ENCODE data around the gene KRTAP5-8.
"Not testable (repeated sequence)": the region's sequence is repeated elsewhere in the genome, so short reads cannot be mapped to it uniquely, and the experiment has no call there.

Gene KRTAP5-8, protein sequence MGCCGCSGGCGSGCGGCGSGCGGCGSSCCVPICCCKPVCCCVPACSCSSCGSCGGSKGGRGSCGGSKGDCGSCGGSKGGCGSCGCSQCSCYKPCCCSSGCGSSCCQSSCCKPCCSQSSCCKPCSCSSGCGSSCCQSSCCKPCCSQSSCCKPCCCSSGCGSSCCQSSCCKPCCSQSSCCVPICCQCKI

DNA sequence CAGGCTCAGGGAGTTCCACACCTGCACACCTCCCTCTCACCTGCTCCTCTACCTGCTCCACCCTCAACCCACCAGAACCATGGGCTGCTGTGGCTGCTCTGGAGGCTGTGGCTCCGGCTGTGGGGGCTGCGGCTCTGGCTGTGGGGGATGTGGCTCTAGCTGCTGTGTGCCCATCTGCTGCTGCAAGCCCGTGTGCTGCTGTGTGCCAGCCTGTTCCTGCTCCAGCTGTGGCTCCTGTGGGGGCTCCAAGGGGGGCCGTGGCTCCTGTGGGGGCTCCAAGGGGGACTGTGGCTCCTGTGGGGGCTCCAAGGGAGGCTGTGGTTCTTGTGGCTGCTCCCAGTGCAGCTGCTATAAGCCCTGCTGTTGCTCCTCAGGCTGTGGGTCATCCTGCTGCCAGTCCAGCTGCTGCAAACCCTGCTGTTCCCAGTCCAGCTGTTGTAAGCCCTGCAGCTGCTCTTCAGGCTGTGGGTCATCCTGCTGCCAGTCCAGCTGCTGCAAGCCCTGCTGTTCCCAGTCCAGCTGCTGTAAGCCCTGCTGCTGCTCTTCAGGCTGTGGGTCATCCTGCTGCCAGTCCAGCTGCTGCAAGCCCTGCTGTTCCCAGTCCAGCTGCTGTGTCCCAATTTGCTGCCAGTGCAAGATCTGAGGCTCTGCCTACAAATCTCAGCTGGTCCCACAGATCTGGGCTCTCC is at the start of gene KRTAP5-8:
Gene KRTAP5-8 (plus strand): TSS at position 49 of the 689 bp plus-strand sequence. CDS start 31 bp downstream, at position 80.
- not testable (repeated sequence) for DNase-seq

DNA sequence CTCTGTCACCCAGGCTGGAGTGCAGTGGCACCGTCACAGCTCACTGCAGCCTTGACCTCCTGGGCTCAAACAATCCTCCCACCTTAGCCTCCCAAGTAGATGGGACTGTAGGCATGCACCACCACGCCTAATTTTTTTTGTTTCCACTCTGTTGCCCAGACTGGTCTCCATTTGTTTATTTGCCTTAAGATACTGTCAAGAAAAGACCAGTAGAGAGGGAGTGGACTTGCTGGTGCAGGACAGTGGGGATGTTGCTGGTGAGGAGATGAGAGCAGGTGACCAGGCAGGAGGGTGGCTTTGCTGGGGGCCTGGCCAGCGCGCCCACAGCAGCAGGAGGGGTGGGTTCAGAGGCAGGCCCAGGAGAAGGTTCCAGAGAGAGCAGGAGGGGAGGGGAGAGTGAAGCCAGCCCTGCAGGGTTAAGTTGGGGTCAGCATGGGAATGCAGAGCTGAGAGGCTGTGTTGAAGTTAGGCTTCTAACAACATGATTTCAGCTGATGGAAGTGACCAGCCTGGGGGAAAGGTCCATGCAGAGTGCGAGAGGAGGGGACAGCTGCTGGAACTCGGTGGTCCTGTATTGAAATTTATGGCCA is 49.0 kb upstream of the KRTAP5-8 start:
- DNase-seq = no peak

DNA sequence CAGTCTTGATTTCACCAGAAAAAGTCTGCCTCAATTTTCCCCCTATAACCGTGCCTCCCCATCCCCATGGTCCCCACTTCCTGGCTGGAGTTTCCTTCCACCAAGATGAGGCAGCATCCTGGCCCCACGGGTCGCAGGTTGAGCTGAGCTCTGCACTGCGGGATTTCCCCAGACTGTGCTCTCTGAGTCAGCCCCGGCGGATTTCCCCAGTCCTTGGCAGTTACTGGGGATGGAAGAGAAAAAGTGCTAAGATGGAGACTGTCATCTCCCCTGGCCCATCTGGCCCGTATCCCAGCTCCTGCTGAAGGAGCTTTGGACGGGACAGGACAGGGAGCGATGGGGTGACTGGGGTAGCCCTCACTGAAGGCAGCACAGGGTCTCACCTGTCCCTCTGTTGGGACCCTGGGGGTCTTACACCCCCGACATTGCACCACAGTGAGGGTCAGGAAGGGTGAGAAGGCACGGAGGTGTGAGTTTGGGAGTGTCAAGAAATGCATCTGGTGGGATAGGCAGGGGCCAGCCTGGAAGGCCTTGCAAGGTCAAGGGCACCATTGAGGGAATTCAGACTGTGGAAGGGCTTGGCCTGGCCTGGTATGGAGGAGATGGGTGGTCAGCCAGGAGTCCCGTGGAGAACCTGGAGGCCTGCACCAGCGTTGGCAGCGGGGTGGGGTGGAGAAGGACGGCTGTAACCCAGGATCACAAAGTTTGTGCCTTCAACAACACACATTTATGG is 48.3 kb upstream of the KRTAP5-8 start:
- DNase-seq = no peak

DNA sequence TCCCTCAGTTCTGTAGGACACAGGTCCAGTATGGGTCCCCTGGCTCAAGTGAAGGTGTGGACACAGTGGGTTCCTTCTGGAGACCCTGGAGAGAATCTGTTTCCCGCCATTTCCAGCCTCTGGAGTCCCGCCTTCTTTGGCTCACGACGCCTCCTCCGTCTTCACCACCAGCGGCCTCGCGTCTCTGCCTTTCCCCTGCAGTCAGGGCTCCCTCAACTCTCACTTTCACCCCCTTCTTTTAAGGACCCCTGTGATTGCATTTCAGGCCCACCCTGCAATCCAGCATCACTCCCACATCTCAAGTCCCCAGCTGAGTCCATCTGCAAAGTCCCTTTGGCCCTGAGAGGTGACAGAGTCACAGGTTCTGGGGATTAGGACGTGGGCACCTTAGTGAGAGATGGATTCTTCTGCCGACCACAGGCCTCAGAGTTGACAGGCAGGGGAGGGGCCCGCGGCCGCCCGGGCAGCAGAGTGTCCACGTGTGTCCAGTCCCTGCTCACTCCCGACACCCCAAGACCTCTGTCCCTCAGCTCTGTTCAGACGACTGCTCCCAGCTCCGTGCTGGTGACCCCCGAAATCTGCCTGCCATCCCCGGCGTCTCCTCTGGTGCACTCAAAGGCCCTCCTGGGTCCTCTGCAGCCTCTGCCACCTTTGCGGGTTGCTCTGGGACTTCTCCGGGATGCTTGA is 47.6 kb upstream of the KRTAP5-8 start:
- no peak for DNase-seq

DNA sequence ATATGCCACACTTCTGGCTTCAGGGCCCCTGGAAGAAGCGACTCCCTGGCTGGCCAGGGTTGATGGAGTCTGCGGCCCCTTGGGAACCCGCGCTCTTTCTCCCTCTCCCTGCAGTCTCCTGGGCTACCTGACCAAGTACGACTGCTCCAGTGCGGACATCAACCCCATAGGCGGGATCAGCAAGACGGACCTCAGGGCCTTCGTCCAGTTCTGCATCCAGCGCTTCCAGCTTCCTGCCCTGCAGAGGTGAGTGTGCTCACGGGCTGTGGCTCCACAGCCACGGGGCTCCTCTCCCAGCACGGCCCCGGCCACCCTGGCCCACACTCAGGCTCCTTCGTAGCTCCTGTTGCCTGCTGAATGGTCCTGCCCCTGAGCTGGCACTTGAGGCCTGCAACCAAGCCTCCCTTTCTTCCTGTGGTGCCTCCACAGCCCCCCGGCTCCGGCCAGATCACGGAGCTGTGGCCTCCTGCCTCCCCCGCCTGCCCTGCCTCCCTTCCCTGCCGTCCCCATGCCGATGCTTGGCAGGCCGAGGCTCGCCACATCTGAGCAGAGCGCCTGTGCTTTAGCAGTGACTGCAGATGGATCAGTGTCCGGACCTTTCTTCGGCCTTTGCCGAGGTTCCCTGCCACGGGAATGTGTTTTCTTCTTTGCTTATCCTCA is 47.0 kb upstream of the KRTAP5-8 start:
- no peak for DNase-seq

DNA sequence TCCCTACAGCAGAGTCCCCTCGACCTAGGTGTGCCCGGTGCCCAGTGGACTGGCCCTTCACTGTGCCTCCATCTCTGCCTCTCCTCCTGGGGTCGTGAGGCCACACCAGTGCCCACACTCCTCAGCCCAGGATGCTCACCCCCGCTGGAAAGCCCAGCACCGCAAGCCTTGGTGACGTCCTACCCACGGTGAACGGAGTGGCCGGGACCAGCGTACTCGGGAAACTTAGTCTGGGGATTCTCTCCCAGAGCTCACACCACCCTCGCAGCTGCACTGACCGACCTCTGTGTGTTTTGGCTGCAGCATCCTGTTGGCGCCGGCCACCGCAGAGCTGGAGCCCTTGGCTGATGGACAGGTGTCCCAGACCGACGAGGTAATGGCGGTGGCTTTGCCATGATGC is 46.3 kb upstream of the KRTAP5-8 start:
- no peak for DNase-seq

DNA sequence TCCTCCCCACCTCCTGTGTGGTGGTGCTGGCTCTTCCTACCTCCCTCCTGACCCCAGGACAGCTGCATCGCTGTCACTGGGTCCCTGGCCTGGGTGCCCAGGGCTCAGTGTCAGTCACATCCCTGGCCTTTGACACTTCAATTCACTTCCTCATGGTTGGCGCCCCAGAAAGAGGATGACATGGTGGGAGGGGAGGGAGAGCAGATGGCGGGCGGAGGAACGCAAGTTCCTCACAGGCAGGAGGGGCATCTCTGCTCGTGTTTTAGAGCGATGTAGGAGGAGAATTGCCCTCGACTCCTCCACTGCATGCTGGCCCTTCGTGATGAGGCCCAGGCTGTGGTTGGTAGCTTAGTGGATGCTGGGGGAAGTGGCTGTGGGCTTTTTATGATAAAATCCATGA is 45.9 kb upstream of the KRTAP5-8 start:
- DNase-seq = no peak

DNA sequence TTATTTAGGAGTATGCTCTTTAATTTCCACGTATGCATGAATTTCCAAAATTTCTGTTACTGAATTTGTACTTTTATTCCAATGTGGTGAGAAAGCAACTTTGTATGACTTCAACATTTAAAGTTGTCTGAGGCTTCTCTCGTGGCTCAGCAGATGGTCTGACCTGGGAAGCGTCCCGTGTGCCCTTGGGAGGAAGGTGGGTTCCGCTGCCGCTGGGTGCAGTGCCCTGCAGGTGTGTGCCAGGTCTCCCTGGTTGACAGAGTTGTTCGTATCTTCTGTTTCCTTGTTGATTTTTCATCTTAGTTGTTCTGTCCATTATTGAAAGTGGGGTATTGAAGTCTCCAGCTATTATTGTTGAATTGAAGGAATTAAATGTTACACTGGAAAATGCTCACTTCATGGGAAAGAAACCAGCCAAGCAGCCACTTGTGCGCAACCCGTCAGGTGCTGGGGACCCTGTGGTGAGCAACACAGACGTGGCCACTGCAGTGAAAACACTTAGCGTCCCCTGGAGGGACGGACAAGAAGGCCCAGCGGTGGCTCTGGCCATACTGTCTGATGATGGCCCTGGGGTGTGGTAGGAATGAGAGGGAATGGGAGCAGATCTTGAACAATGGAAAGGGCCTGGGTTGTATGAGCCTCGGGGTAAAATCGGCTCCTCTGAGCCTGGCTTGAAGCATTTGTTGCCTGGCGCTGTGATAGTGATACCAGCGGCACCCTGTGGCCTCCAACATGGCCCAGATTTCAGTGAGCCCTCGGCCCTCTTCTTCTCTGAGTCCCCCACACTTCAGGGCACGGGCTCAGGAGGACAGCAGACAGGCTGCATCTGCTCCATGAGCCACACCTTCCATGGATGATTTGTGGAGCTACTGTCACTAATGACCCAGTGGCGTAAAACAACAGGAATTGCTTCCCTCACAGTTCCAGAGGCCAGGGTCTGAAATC is 42.3 kb upstream of the KRTAP5-8 start:
- no peak for DNase-seq

DNA sequence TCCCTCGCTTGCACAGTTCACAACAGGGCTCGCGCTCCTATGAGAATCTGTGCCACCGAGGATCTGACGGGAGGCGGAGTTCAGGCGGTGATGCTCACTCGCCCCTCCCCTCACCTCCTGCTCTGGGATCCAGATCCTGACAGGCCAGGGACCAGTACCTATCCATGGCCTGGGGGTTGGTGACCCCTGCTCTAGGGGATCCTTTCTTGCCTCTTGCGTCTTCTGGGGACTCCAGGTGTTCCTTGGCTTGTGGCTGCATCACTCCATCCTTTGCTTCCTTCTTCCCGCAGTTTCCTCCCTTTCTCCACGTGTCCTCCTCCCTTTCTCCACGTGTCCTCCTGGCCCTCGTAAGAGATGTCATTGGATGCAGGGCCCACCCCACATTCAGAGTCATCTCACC is 41.4 kb upstream of the KRTAP5-8 start:
- no peak for DNase-seq

DNA sequence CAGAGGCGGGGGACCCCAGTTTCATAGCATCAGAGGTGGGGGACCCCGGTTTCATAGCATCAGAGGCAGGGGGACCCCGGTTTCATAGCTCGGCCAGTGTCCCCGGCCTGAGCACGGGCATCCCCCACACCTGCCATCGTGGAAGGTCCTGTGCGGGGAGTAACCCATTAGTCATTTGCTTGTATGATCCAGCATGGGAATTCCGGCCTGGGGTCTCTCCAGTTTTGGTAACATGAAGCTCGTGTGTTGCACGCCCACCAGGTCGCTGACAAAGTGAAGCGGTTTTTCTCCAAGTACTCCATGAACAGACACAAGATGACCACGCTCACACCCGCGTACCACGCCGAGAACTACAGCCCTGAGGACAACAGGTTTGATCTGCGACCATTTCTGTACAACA is 39.7 kb upstream of the KRTAP5-8 start:
- DNase-seq = no peak

DNA sequence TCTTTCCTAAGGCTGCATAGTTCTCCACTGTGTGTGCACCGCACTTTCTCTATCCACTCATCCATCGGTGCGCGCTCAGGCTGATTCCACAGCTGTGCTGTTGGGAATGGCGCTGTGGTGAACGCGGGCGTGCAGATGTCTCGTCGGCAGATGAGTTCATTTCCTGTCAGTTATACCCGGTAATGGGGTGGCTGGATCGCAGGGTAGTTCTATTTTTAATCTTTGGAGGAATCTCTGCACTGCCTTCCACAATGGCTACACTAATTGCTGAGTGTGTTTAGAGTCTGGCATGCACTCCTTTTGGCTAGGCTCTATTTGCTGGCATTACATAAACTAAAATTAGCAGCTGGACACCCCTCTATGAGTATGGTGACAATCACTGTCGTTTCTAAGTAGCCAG is 38.7 kb upstream of the KRTAP5-8 start:
- no peak for DNase-seq

DNA sequence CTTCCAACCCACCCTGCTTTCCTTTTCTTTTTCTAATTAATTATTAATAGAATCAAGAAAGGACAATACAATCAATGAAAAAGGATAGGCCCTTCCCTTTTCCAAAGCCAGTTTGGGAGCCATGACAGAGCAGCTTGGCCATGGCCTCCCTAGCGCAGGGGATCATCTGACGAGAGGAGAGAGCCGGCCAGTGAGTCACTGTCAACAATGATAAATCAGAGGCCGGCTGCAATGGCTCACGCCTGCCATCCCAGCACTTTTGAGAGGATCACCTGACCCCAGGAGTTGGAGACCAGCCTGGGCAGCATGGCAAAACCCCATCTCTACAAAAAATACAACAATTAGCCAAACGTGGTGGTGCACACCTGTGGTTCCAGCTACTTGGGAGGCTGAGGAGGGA is 38.3 kb upstream of the KRTAP5-8 start:
- no peak for DNase-seq

DNA sequence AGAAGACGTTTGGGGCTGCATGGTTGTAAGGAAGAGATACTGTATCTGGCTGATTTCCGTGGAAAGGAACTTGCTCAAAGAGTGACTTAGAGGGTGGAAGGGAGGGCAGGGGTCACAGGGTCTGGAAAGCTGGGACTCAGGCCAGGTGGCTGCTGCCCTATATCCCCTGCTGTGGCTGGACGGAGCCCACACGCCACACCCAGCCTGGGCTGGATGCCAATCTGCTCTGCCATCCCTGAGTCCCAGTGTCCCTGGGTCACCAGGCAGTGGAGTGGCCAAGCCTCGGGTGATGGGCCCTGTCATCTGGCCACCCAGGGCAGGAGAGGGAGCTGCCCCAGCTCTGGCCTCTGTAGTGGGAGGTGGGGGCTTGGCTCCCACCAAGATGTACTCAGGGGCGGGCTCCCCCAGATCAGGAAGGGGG is 37.2 kb upstream of the KRTAP5-8 start:
- DNase-seq = no peak

DNA sequence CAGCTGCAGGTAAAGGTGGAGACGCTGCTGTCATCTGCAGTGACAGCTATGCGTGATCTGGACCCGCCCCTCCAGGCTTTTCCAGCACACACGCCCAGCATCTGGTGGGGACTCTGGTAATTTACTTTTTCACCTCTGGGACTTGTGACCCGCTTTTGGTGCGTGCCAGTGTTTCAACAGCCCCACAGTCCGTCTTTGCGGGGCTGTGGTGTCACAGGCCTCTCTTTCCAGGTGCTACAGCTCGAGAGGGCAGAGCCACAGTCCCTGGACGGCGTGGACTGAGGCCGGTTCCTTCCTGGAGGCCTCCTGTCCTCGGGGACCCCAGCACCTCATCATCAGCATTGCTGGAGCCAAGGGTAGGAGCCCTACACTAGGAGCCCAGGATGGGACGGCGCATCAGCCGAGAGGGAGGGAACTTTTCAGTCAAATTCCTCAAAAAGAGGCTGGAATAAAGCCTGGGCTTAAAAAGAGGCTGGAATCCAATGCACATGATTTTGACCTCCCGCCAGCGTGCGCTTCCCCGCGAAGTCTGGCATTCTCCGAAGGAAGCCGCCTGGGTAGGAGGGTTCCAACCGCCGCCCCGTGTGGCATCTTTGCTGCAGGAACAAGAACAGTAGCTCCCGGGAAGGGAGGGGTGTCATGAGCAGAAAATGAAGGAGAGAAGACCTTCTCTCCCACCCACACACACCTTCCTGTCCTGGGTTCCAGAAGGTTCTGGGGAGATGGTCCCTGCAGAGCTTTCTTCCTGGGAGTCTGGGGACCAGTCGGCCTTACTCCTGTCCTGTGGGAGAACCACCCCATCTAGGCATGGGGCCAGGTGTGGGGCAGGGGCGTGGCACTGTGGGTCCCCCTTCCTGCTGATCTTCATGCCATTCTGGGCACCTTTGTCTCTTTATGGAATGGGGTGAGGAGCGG is 36.5 kb upstream of the KRTAP5-8 start:
- no peak for DNase-seq

DNA sequence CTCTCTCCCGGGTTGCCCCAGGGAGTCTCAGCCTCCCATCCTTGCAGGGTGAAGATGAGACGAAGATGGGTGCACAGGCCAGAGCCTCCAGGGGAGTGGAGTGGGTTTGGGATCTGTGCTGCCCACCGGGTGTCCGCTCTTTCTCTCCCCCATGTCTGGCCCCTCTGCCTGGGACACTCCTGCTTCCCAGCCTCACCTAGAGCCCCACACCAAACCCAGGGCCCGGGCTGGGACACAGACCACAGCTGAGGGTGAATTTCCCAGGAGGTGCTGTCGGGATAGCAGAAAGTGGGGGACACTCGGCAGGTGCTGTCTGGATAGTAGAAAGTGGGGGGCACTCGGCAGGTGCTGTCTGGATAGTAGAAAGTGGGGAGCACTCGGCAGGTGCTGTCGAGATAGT is 35.8 kb upstream of the KRTAP5-8 start:
- DNase-seq = no peak

DNA sequence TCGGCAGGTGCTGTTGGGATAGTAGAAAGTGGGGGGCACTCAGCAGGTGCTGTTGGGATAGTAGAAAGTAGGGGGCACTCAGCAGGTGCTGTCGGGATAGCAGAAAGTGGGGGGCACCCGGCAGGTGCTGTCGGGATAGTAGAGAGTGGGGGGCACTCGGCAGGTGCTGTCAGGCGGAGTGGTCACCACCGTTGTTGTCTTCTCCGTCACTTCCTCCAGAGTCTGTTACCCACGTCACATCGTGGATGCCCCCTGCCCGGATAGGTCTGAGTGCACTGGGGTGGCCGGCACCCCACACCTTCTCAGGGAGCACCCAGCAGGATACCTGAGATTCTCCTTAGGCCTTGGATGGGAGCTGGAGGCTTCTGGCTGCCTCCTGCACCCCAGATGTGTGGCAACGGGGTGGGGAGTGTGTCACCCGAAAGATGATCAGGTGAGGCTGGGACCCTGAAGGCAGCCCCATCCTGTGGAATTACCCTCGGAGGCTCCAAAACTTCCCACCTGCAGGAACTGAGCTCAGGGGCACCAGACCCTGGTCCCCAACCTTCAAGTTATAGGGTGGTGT is 34.9 kb upstream of the KRTAP5-8 start:
- DNase-seq = no peak

DNA sequence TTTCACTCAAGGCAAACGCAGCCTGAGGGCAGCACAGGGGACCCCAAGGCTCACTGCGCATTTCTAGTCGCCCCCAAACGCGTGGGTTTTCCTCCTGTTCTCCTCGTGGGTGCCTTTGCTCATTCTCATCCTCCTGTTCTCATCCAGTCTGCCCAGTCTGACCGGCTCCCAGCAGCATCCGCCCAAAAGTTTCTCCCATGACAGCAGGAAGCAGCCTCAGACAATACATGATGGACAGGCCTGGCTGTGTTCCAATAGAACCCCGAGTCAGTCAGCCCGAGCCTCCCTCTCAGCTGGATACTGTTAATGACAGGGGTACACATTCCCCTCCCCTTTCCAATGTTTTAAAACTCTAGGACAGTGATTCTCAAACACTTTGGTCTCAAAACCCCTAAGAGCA is 33.3 kb upstream of the KRTAP5-8 start:
- DNase-seq = peak; percentile 21

DNA sequence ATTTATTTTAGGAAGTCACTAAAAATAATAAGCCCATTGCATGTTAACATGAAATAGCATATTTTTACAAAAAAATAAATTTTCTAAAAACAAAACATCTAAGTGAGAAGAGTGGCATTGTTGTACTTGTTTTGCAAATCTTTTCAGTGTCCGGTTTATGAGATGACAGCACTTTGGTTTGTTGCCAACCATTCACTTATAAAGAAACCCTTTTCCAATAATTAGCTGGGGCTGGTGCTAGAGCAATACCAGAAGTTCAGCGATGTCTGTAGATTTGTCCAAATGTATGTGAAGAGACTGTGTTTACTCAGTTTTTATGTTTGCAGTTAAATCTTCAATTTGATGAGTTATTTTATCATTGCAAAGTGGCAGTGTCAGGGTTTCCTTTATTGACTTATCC is 32.8 kb upstream of the KRTAP5-8 start:
- no peak for DNase-seq

DNA sequence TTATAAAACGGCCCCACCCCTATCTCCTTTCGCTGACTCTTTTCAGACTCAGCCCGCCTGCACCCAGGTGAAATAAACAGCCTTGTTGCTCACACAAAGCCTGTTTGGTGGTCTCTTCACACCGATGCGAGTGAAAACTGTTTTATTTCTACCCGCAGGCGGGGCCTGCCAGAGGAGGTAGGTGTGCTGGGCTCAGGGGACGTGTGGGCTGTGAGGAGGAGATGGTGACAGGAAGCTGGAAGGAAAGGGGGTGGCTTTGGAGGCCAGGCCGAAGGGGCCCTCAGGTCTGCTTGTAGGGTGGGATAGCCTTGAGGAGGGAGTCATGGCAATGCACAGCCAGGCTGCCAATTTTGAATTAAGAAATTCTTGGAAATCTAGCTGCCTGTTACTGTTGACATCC is 32.0 kb upstream of the KRTAP5-8 start:
- no peak for DNase-seq

DNA sequence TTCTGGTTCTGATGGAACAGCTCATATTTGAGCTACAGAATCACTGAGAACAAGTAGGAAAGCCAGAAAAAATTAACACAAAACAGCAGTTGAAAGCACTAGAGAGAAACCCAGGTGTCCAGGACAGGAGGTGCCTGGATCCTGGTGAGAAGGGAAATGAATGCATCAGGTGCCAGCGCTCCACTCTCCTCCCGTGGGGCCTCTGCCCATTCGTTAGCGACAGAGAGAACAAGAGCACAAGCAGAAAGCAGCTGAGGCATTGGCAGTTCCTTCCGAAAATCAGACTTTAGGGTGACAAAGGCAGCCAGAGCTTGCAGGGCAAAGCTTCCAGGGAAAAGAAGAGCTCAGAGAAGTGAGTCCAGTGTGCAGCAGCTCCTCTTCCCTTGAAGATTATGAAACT is 30.7 kb upstream of the KRTAP5-8 start:
- no peak for DNase-seq
